ENCODE results near the gene THAP7. TPM values are rescaled to one million over a fixed set of nuclear protein-coding genes. Genes with fewer than 3 reads are reported as not detected.

THAP7 gene
- total RNA-seq, 1 experiment from 2014 or later, result 27.7 TPM

DNA sequence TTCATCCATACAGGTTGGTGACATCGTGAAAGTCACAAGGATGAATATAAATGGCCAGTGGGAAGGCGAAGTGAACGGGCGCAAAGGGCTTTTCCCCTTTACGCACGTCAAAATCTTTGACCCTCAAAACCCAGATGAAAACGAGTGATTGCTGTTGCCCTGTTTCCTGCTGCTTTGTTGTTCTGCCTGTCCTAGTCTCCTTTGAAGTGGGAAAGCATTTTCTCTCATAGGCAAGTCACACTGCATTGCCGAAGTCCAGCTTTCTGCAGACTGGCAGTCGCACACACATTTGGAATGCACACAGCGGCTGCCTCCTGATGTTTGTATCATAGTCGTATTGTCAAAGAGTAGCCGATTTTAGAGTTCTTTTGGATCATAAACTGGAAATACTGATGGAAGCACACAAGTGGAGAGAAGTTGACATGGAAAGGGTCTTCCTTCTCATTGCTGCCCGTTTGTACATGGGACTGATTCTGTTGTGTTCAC lies 52.2 kb downstream of the THAP7 start:
- Histone ChIP-seq H4K20me1 (ENCODE audit: insufficient read depth) (peaks cover 30% of the 10 kb centered on the region; the same call in 1 of the 2 replicates), H3K4me3 (replicated peaks in 1 of 2; ENCODE audit: low read depth in 1 of 2, low read length in 2 of 2) (no peak overlapping the region), H2AFZ (ENCODE audit: low read depth, low read length, poor library complexity, severe bottlenecking) (no peak overlapping the region), H3K27me3 (ENCODE audit: insufficient read depth, low read length) (no peaks in the 10 kb centered on the region), H3K79me2 (ENCODE audit: insufficient read depth, low read length) (peaks cover 98% of the 10 kb centered on the region), H3K4me1 (ENCODE audit: control insufficient read depth in 1 of 2, insufficient read depth in 2 of 2, low read length in 2 of 2) (peaks cover 7 to 32% of the 10 kb centered on the region in 2 experiments), H3K9ac (ENCODE audit: low read length) (no peak overlapping the region), H3K4me2 (ENCODE audit: low read length) (no peak overlapping the region), H3K9me3 (ENCODE audit: control insufficient read depth in 1 of 2, insufficient read depth in 1 of 2, low read depth in 1 of 2, low read length in 2 of 2) (no peaks in the 10 kb centered on the region), H3K9me2 (ENCODE audit: insufficient read depth) (no peaks in the 10 kb centered on the region), H3K27ac (ENCODE audit: low read depth, low read length) (no peak overlapping the region), H3K36me3 (ENCODE audit: control insufficient read depth in 1 of 2, insufficient read depth in 2 of 2, low read length in 2 of 2) (peaks cover 25 to 43% of the 10 kb centered on the region in 2 experiments; a peak in 3 of 4 replicates)
- intact Hi-C loops (cut with micrococcal nuclease), result no loop called here
- no TSS peak for BruUV-seq (replicated peaks)
- ATAC-seq (no peak), DNase-seq (ENCODE audit: low read depth, low spot score) (no peak)
- no peak for TF ChIP-seq ZFX (IDR thresholded peaks at IDR 0.05)
- no peak for TF ChIP-seq POLR2A (IDR thresholded peaks at IDR 0.05; ENCODE audit: borderline replicate concordance, extremely low read depth, insufficient read depth, insufficient read length)
- TF ChIP-seq, protein P1, sequence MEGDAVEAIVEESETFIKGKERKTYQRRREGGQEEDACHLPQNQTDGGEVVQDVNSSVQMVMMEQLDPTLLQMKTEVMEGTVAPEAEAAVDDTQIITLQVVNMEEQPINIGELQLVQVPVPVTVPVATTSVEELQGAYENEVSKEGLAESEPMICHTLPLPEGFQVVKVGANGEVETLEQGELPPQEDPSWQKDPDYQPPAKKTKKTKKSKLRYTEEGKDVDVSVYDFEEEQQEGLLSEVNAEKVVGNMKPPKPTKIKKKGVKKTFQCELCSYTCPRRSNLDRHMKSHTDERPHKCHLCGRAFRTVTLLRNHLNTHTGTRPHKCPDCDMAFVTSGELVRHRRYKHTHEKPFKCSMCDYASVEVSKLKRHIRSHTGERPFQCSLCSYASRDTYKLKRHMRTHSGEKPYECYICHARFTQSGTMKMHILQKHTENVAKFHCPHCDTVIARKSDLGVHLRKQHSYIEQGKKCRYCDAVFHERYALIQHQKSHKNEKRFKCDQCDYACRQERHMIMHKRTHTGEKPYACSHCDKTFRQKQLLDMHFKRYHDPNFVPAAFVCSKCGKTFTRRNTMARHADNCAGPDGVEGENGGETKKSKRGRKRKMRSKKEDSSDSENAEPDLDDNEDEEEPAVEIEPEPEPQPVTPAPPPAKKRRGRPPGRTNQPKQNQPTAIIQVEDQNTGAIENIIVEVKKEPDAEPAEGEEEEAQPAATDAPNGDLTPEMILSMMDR (IDR thresholded peaks at IDR 0.05 in 2 of 3, conservative IDR thresholded peaks at IDR 0.05 in 1 of 3; ENCODE audit: borderline replicate concordance in 1 of 3, insufficient read depth in 1 of 3, low read depth in 2 of 3, low read length in 2 of 3), result no peak
- TF ChIP-seq CBX3 (IDR thresholded peaks at IDR 0.05; ENCODE audit: low read depth), result no peak
- no peak for TF ChIP-seq SIN3A (IDR thresholded peaks at IDR 0.05; ENCODE audit: low read depth)
- ChIA-PET POLR2A (no interaction called here), RAD21 (ENCODE audit: low non-redundant PET in 1 of 2, low total read pairs in 2 of 2, uncharacterized antibody in 2 of 2, unreplicated experiment in 2 of 2) (no interaction called here), CTCF (no interaction called here)

MicroRNAs within 50 kb of the gene (microRNA counts, 767-probe panel; counts per million panel counts)
- microRNA hsa-miR-649, result not detected

Small RNA genes within 50 kb of the gene (microRNA-seq; reads per million reads assigned to microRNA genes)
- gene MIR649 (ENCODE audit: borderline number of aligned reads), result not detected

Other genes starting within 250 kb of the THAP7 start
- 0.25 TPM for gene SERPIND1, start 228.0 kb downstream of the THAP7 start, total RNA-seq (2021; ENCODE audit: unreplicated experiment)
- gene PI4KA, start 143.3 kb downstream of the THAP7 start, total RNA-seq (2021; ENCODE audit: unreplicated experiment), result 59.6 TPM
- 27.3 TPM for gene SNAP29, start 143.1 kb downstream of the THAP7 start, total RNA-seq (2021; ENCODE audit: unreplicated experiment)
- gene CRKL, start 84.7 kb downstream of the THAP7 start, total RNA-seq (2021; ENCODE audit: unreplicated experiment), result 87.7 TPM
- 9.7 TPM for gene AIFM3, start 34.9 kb downstream of the THAP7 start, total RNA-seq (2021; ENCODE audit: unreplicated experiment)
- 56.5 TPM for gene LZTR1, start 19.8 kb downstream of the THAP7 start, total RNA-seq (2021; ENCODE audit: unreplicated experiment)
- gene P2RX6, start 13.0 kb upstream of the THAP7 start, total RNA-seq (2021; ENCODE audit: unreplicated experiment), result 0.20 TPM
- not detected for gene SLC7A4, start 30.4 kb upstream of the THAP7 start, total RNA-seq (2021; ENCODE audit: unreplicated experiment)
- gene LRRC74B, start 43.8 kb upstream of the THAP7 start, total RNA-seq (2021; ENCODE audit: unreplicated experiment), result not detected

Data from HCT116 (cell line).